CD4-positive, alpha-beta memory T cell (primary cell): Measurements from ENCODE around the gene FAM120A. TPM values are rescaled to one million over a fixed set of nuclear protein-coding genes. Genes with fewer than 3 reads are reported as not detected.

Source experiments
- CTCF ChIA-PET: fragments of 350-600 bp; sonication (Branson Sonifier 250); formaldehyde crosslinking; loops from one replicate; lab custom pipeline; 2021; ENCODE audit warnings: inconsistent platforms; ENCODE audit not compliant: partially characterized antibody; lab: Charles Lee
- POLR2A ChIA-PET: fragments of 350-600 bp; sonication (Branson Sonifier 250); formaldehyde crosslinking; loops from one replicate; lab custom pipeline; 2021; ENCODE audit not compliant: partially characterized antibody; lab: Charles Lee
- DNase-seq, 5 donors: peaks; one replicate each; pipeline versions ENCODE4 v3.0.0 to v3.0.0-alpha.2; 2020 to 2022; ENCODE audit warnings: mixed read lengths in 1 of 5
- H3K27ac ChIP-seq: one replicate; pipeline ENCODE4 v1.7.0; 2013; ENCODE audit warnings: low read depth, low read length
- H3K27me3 ChIP-seq: 2 replicates; pipeline ENCODE4 v1.7.0; 2013; ENCODE audit warnings: mild to moderate bottlenecking, low read length, moderate library complexity; ENCODE audit not compliant: insufficient read depth
- H3K36me3 ChIP-seq: 2 replicates; pipeline ENCODE4 v1.7.0; 2013; ENCODE audit warnings: mild to moderate bottlenecking, low read length, moderate library complexity; ENCODE audit not compliant: insufficient read depth
- H3K4me1 ChIP-seq: 2 replicates; pipeline ENCODE4 v1.7.0; 2013; ENCODE audit warnings: mild to moderate bottlenecking, low read length, moderate library complexity; ENCODE audit not compliant: insufficient read depth
- H3K4me3 ChIP-seq, 2 donors: one replicate each; pipeline ENCODE4 v1.7.0; 2013; ENCODE audit warnings: low read length in 2 of 2, mild to moderate bottlenecking in 1 of 2
- H3K9me3 ChIP-seq, 2 donors: one replicate each; pipeline ENCODE4 v1.7.0; 2013; ENCODE audit warnings: low read length in 2 of 2, control low read depth in 1 of 2; ENCODE audit not compliant: control insufficient read depth in 1 of 2
- H3K27ac Mint-ChIP-seq, 7 donors: one replicate each; pipeline ENCODE4 v1.8.0; 2020 to 2021; ENCODE audit warnings: mixed read lengths in 7 of 7, mild to moderate bottlenecking in 6 of 7, inconsistent platforms in 3 of 7, moderate library complexity in 3 of 7
- H3K27me3 Mint-ChIP-seq, 2 donors: one replicate each; pipeline ENCODE4 v1.8.0; 2020 to 2021; ENCODE audit warnings: mixed read lengths in 2 of 2
- H3K36me3 Mint-ChIP-seq, 2 donors: one replicate each; pipeline ENCODE4 v1.8.0; 2020 to 2021; ENCODE audit warnings: mixed read lengths in 2 of 2, inconsistent platforms in 1 of 2, mild to moderate bottlenecking in 1 of 2
- H3K4me1 Mint-ChIP-seq, 4 donors: one replicate each; pipeline ENCODE4 v1.8.0; 2020 to 2021; ENCODE audit warnings: mixed read lengths in 4 of 4, mild to moderate bottlenecking in 1 of 4
- H3K4me3 Mint-ChIP-seq, 8 donors: one replicate each; pipeline ENCODE4 v1.8.0; 2020 to 2021; ENCODE audit warnings: mixed read lengths in 8 of 8, mild to moderate bottlenecking in 7 of 8, moderate library complexity in 6 of 8, inconsistent platforms in 3 of 8
- H3K9me3 Mint-ChIP-seq, 8 donors: one replicate each; pipeline ENCODE4 v1.8.0; 2020 to 2021; ENCODE audit warnings: mixed read lengths in 8 of 8, mild to moderate bottlenecking in 5 of 8, inconsistent platforms in 3 of 8, moderate library complexity in 1 of 8
- intact Hi-C: fragments of 100-400 bp; cut with micrococcal nuclease; formaldehyde crosslinking; loops from one replicate; pipeline ENCODE4 v1.15.1; 2023
- polyA plus RNA-seq, 2 donors: library from polyadenylated mRNA; unstranded; fragments of 300-500 nt; fragmentation: Illumina TruSeq; gene quantifications; one replicate each; pipeline ENCODE4 v1.2.3, GENCODE V29; 2021
- total RNA-seq, 2 experiments: library from RNA; stranded (reverse); gene quantifications; one replicate each; pipeline ENCODE4 v1.2.3, GENCODE V29; 2021

FAM120A gene
- total and polyA plus RNA-seq, 4 experiments from 2014 or later = 6.2 to 88.5 (median 49.9) TPM

- Histone ChIP-seq H3K36me3 (peaks cover 11% of the 10 kb centered on the region), H3K9me3 (no peaks in the 10 kb centered on the region), H3K27me3 (no peaks in the 10 kb centered on the region), H3K4me1 (peaks cover 51% of the 10 kb centered on the region), H3K27ac (peak overlapping the region; percentile 69), H3K4me3 (peak overlapping the region; percentile 69 to 83)
- peak; percentile 35 to 52 (median 44) for DNase-seq
- intact Hi-C loops = loop anchor here (2.0 to 10.0 kb wide), 9 partner anchors 13 to 1337 kb away; partner anchors contain the start of genes CARD19, NINJ1, SPTLC1 and ZNF169
- Mint-ChIP-seq H3K9me3 (no peaks in the 10 kb centered on the region), H3K4me1 (peaks cover 34 to 60% (median 47%) of the 10 kb centered on the region in 4 donors), H3K27ac (peak overlapping the region; percentile 88 to 99 (median 97)), H3K27me3 (no peaks in the 10 kb centered on the region), H3K36me3 (peaks cover 10 to 37% of the 10 kb centered on the region in 2 donors), H3K4me3 (peak overlapping the region; percentile 94 to 98 (median 96))
- ChIA-PET POLR2A (interaction anchor here (0.6 to 2.4 kb wide), 8 partner anchors 12 to 782 kb away, joined by 3 to 19 read pairs (median 4); partner anchors contain the start of genes CARD19 and IPPK), CTCF (interaction anchor here (1.2 to 2.6 kb wide), 2 partner anchors 114 to 449 kb away, joined by 4 to 9 read pairs; no protein-coding TSS in a partner anchor)
These were observed 594 bp downstream of the FAM120A start for GRCh38 chr9:93451849-93452709.

- ChIA-PET CTCF (interaction anchor here (1.3 to 2.4 kb wide), 3 partner anchors 11 to 347 kb away, joined by 5 to 22 read pairs (median 19); no protein-coding TSS in a partner anchor), POLR2A (interaction anchor here (0.9 to 2.4 kb wide), 8 partner anchors 11 to 498 kb away, joined by 3 to 34 read pairs (median 4); no protein-coding TSS in a partner anchor)
- H3K27ac ChIP-seq = peak overlapping the region; percentile 69
- H3K4me1 ChIP-seq = peaks cover 56% of the 10 kb centered on the region
- Mint-ChIP-seq H3K4me1 (peaks cover 34 to 60% (median 47%) of the 10 kb centered on the region in 4 donors), H3K36me3 (peaks cover 4 to 31% of the 10 kb centered on the region in 2 donors), H3K4me3 (peak overlapping the region; percentile 93 to 98 (median 96)), H3K27ac (peak overlapping the region; percentile 88 to 99 (median 97)), H3K27me3 (no peaks in the 10 kb centered on the region), H3K9me3 (no peaks in the 10 kb centered on the region)
- intact Hi-C loops = loop anchor here (1.0 to 10.0 kb wide), 9 partner anchors 50 to 1338 kb away; partner anchors contain the start of genes CARD19, NINJ1, SPTLC1 and ZNF169
- H3K27me3 ChIP-seq = no peaks in the 10 kb centered on the region
- H3K4me3 ChIP-seq = peak overlapping the region; percentile 69 to 83
- peaks cover 5% of the 10 kb centered on the region for H3K36me3 ChIP-seq
- no peaks in the 10 kb centered on the region for H3K9me3 ChIP-seq
- DNase-seq = no peak
These were observed 1.2 kb downstream of the FAM120A start for GRCh38 chr9:93452710-93453046.

GRCh38 chr9:93453047-93453914, 1.8 kb downstream of the FAM120A start, which contains the start of gene FAM120AOS:
FAM120AOS (minus strand) TSS chr9:93453581; CDS start chr9:93452709, 872 bp downstream.
- H3K27ac ChIP-seq = peak within 1 kb of the TSS; percentile 69
- Mint-ChIP-seq H3K36me3 (peaks cover 2 to 25% of the 10 kb centered on the region in 2 donors), H3K9me3 (no peaks in the 10 kb centered on the region), H3K27ac (peak within 1 kb of the TSS; percentile 88 to 99 (median 97)), H3K4me1 (peaks cover 36 to 63% (median 51%) of the 10 kb centered on the region in 4 donors), H3K4me3 (peak within 1 kb of the TSS; percentile 93 to 98 (median 96)), H3K27me3 (no peaks in the 10 kb centered on the region)
- H3K27me3 ChIP-seq = no peaks in the 10 kb centered on the region
- POLR2A ChIA-PET = interaction anchor here (0.7 to 2.4 kb wide), 13 partner anchors 11 to 713 kb away, joined by 3 to 34 read pairs (median 3); no protein-coding TSS in a partner anchor
- DNase-seq = peak; percentile 79 to 91 (median 80)
- peaks cover 62% of the 10 kb centered on the region for H3K4me1 ChIP-seq
- H3K36me3 ChIP-seq = no peaks in the 10 kb centered on the region
- peak within 1 kb of the TSS; percentile 69 to 83 for H3K4me3 ChIP-seq
- CTCF ChIA-PET = interaction anchor here (1.3 to 2.4 kb wide), 5 partner anchors 11 to 496 kb away, joined by 3 to 22 read pairs (median 5); no protein-coding TSS in a partner anchor
- intact Hi-C loops = loop anchor here (1.0 to 10.0 kb wide), 9 partner anchors 49 to 1338 kb away; partner anchors contain the start of genes CARD19, NINJ1, SPTLC1 and ZNF169
- H3K9me3 ChIP-seq = no peaks in the 10 kb centered on the region

- H3K9me3 Mint-ChIP-seq = no peaks in the 10 kb centered on the region
- Histone ChIP-seq H3K4me1 (peaks cover 73% of the 10 kb centered on the region), H3K4me3 (no peak overlapping the region), H3K36me3 (no peaks in the 10 kb centered on the region), H3K27me3 (no peaks in the 10 kb centered on the region), H3K9me3 (no peaks in the 10 kb centered on the region), H3K27ac (peak overlapping the region; percentile 44)
- ChIA-PET CTCF (interaction anchor here (0.6 to 1.2 kb wide), 2 partner anchors 110 to 983 kb away, joined by 3 to 4 read pairs; no protein-coding TSS in a partner anchor), POLR2A (interaction anchor here (1.0 to 1.1 kb wide), 6 partner anchors 9 to 322 kb away, joined by 3 to 4 read pairs (median 3); partner anchors contain the start of gene NINJ1)
- H3K27ac Mint-ChIP-seq = peak overlapping the region; percentile 52 to 88 (median 63)
- intact Hi-C loops = loop anchor here (10.0 kb wide), 4 partner anchors 321 to 1341 kb away; partner anchors contain the start of genes NINJ1, SPTLC1 and ZNF169
- peaks cover 52 to 81% (median 62%) of the 10 kb centered on the region in 4 donors for H3K4me1 Mint-ChIP-seq
- no peaks in the 10 kb centered on the region for H3K27me3 Mint-ChIP-seq
- peak overlapping the region in 5 of 8 donors; percentile 33 to 79 (median 69) for H3K4me3 Mint-ChIP-seq
- peaks cover 4 to 17% of the 10 kb centered on the region in 2 donors for H3K36me3 Mint-ChIP-seq
- no peak for DNase-seq
These were observed 4.5 kb downstream of the FAM120A start for GRCh38 chr9:93456022-93456421.

GRCh38 chr9:93456504-93456903, 5.0 kb downstream of the FAM120A start:
- no peaks in the 10 kb centered on the region for H3K36me3 ChIP-seq
- Mint-ChIP-seq H3K4me3 (peak overlapping the region in 6 of 8 donors; percentile 18 to 79 (median 64)), H3K9me3 (no peaks in the 10 kb centered on the region), H3K4me1 (peaks cover 53 to 83% (median 64%) of the 10 kb centered on the region in 4 donors), H3K36me3 (peaks cover 4 to 17% of the 10 kb centered on the region in 2 donors), H3K27ac (peak overlapping the region; percentile 52 to 88 (median 63)), H3K27me3 (no peaks in the 10 kb centered on the region)
- CTCF ChIA-PET = interaction anchor here (0.6 to 1.2 kb wide), 2 partner anchors 109 to 983 kb away, joined by 3 to 4 read pairs; no protein-coding TSS in a partner anchor
- intact Hi-C loops = loop anchor here (10.0 kb wide), 4 partner anchors 322 to 1342 kb away; partner anchors contain the start of genes NINJ1, SPTLC1 and ZNF169
- no peaks in the 10 kb centered on the region for H3K9me3 ChIP-seq
- H3K27ac ChIP-seq = peak overlapping the region; percentile 44
- peaks cover 77% of the 10 kb centered on the region for H3K4me1 ChIP-seq
- H3K27me3 ChIP-seq = no peaks in the 10 kb centered on the region
- no peak overlapping the region for H3K4me3 ChIP-seq
- no peak for DNase-seq
- POLR2A ChIA-PET = interaction anchor here (0.9 to 1.1 kb wide), 7 partner anchors 8 to 323 kb away, joined by 3 to 4 read pairs (median 3); partner anchors contain the start of gene NINJ1
